HAP-1 (cell line): ENCODE data around the gene ZNHIT1.

Experiments
- DNase-seq, 2 experiments: peaks; one replicate each; pipeline ENCODE4 v3.0.0-alpha.2; 2016 to 2020; ENCODE audit warnings: low spot score in 2 of 2
- H3K27me3 ChIP-seq: fragments of 250-450 bp; sonication (Bioruptor Pico); 2 replicates; pipeline ENCODE4 v1.5.1; 2020; ENCODE audit warnings: low read depth, mild to moderate bottlenecking, moderate library complexity
- H3K36me3 ChIP-seq: fragments of 250-450 bp; sonication (Bioruptor Pico); replicated peaks from 2 replicates; pipeline ENCODE4 v1.5.1; 2020; ENCODE audit warnings: mild to moderate bottlenecking
- H3K4me1 ChIP-seq: fragments of 250-450 bp; sonication (Bioruptor Pico); 2 replicates; pipeline ENCODE4 v1.5.1; 2020; ENCODE audit warnings: mild to moderate bottlenecking
- H3K4me3 ChIP-seq: fragments of 250-450 bp; sonication (Bioruptor Pico); 2 replicates; pipeline ENCODE4 v1.5.1; 2020; ENCODE audit warnings: mild to moderate bottlenecking, moderate library complexity
- H3K9me3 ChIP-seq: fragments of 250-450 bp; sonication (Bioruptor Pico); 2 replicates; pipeline ENCODE4 v1.5.1; 2020; ENCODE audit warnings: mild to moderate bottlenecking, moderate library complexity
- in situ Hi-C: fragments of 300-500 bp; cut with MboI; formaldehyde crosslinking; loops from 3 replicates; pipeline ENCODE4 v1.14.3; 2020; ENCODE audit warnings: low sequenced_read_pairs, inconsistent platforms, mixed read lengths

Gene ZNHIT1

DNA sequence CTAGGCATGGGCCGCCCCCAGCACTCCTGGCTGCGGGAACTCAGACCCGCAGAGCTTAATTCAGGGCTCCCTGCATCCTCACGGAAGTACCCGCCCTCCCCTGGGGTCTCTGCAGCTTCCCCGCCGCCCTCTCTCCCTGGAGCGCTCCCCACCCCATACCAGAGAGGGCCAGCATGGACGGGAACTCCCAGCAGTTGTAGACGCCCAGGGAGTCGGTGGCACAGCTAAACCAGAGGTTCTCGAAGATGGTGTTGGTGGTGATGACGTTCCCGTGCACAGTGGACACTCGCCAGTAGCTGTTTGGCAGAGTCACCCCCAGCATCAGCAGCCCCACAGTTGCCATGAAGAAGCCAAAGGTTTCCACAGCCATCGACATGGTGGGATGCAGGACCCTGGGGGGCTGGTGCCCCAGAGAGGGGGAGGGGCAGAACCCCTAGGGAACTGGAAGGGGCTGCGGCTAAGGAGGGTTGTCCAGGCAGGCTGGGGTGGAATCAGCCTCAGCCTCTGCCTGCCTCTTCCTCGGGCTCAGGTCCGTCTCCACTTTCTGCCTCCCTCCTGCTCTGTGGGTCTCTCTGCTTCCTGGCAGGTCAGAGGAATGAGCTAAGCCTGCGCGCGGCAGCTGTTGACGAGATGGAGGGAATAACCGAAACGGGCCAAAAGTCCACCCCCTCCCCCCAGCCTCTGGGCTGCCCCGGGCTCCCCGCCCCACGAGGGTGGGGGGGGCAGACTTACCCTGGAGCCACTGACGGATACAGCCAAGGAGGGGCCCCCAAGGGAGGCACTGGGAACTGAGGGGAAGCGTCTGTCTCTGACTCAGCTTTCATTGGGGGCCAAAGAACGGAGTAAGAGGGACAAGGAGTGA is 19.5 kb downstream of the ZNHIT1 start, which contains the start of gene CLDN15:
Gene CLDN15, minus strand, starts transcription at position 597 of the 862 bp plus-strand sequence. Its CDS starts 221 bp downstream, at position 376.
- Histone ChIP-seq H3K36me3 (peaks cover 26% of the 10 kb centered on the region), H3K27me3 (no peaks in the 10 kb centered on the region), H3K4me1 (no peaks in the 10 kb centered on the region), H3K4me3 (no peak within 1 kb of the TSS), H3K9me3 (no peaks in the 10 kb centered on the region)
- in situ Hi-C loops, result no loop called here
- DNase-seq, result no peak

DNA sequence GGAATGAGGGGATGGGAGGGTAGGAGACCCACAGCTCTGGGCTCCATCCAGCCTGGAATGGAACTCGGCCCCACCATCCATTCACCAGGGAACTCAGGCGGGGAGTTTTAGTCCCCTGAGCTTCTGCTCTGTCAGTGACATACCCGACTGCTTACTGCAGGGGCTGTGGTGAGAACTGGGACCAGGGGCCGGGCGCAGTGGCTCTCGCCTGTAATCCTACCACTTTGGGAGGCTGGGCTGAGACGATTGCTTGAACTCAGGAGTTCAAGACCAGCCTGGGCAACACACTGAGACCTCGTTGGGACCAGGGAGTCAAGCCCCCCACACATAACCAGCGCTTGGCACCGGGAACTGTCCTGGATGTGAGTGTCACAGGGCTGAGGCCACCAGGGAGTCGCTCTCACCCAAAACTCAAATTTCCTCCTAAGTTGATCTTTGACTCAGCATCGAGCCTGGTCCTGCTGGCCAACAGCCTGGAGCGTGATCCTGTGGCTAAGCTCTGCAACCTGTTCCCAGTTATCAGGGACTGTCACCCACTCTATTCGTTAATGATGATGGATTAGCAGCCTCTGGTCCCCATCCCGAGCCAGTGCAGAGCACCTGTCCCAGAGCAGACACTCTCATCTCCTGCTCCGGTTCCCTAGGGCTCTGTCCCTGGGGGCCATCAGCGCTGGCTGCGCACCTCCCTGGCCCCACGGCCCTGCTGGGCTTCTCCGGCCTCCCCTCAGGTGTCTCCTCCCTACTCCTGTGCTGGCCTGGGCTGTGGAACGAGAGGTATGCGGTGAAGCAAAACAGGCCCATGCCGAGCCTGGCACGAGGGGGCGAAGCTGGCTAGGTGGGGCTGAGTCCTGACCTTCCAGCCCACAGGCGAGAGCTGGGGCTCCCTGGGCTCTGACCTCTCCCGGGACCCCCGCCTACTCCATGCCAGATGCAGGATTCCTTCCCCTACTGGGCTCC is 20.5 kb downstream of the ZNHIT1 start:
- H3K4me3 ChIP-seq, result no peak overlapping the region
- peaks cover 3% of the 10 kb centered on the region for H3K4me1 ChIP-seq
- in situ Hi-C loops, result no loop called here
- H3K36me3 ChIP-seq, result peaks cover 34% of the 10 kb centered on the region
- no peaks in the 10 kb centered on the region for H3K27me3 ChIP-seq
- no peak for DNase-seq
- H3K9me3 ChIP-seq, result no peaks in the 10 kb centered on the region

DNA sequence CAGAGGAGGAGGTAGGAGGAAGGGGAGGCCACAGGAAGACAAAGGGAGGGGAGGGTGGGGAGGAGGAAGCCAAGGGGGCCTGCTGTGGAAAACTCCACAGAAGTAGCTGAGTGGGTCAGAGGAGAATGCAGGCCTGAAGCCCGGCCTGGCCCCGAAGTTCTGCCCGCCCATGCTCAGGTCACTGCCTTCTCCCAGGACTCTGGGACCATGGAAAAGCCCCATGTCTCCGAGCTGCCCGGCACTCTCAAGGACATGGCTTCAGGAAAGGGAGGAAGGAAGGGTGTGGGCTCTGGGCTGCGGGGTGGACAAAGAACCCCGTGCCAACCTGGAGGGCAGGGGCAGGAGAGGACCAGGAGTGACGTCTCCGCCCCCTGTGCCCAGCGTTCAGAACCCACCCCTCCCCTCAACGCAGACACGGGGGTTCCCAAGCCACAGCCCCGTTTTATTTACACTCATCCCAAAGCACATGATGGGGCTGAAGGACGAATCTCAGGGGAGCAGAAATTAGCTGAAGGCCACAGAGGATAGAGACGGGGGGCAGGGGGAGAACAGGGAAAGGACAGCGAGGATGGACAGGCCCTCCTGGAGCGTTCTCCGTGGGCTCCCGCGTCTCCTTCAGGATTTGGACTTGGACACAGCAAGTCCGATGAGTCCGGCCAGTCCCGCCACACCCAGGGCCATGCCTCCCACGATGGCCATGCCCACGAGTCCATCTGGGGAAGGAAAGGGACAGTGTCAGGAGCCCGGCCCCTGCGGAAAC is 21.4 kb downstream of the ZNHIT1 start:
- Histone ChIP-seq H3K9me3 (no peaks in the 10 kb centered on the region), H3K27me3 (no peaks in the 10 kb centered on the region), H3K36me3 (peaks cover 34% of the 10 kb centered on the region), H3K4me3 (no peak overlapping the region), H3K4me1 (peaks cover 8% of the 10 kb centered on the region)
- no peak for DNase-seq
- in situ Hi-C loops, result no loop called here

DNA sequence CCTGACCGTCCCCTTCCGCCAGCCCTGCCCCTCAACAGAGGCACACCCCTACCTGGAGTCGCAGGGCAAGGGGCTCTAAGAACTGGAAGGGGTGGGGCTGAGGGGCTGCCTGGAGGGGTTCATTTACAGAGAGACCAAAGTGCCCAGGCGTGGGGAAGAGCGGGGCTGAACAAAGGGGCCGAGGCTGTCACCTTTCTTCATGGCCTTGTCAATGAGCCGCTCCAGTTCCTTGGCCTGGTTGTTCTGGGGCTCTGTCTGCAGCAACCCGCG is 21.9 kb downstream of the ZNHIT1 start:
- no peaks in the 10 kb centered on the region for H3K27me3 ChIP-seq

DNA sequence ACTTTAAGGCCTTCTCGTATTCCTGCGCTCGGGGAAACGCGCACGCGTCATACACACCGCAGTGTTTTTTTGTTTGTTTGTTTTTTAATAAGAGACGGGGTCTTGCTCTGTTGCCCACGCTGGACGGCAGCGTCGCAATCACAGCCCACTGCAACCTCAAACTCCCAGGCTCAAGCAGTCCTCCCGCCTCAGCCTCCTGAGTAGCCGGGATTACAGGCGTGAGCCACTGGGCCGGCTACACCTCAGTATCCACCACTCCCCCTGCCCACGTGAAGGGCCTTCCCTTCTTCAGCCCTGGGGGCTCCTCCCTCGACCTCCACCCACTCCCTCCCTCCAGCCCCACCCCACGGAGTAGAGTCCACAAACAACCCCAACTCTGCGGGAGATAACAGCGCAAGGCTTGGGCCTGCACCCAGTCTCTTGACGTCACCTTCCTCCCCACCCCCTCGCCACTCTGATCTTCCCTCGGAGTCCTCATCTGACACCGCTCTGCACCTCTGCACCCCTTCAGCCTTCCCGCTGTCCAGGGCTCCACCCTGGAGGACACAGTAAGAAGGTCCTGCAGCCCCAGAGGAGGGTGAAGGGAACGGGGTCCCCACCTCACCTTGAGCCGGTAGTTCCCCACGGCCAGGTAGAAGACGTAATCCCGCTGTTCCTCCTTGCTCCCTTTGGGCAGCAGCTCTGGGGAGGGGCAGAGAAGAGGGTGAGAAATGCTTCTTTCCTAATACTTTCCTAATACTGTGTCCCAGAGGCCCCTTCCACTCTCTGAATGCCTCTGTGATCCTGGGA is 22.5 kb downstream of the ZNHIT1 start:
- no peak overlapping the region for H3K4me3 ChIP-seq
- in situ Hi-C loops, result no loop called here

More for the DNA sequence above, 21.9 kb downstream of the ZNHIT1 start:
- H3K4me1 ChIP-seq, result peaks cover 8% of the 10 kb centered on the region
- peaks cover 37% of the 10 kb centered on the region for H3K36me3 ChIP-seq
- H3K4me3 ChIP-seq, result no peak overlapping the region
- no peak for DNase-seq
- in situ Hi-C loops, result no loop called here
- no peaks in the 10 kb centered on the region for H3K9me3 ChIP-seq

DNA sequence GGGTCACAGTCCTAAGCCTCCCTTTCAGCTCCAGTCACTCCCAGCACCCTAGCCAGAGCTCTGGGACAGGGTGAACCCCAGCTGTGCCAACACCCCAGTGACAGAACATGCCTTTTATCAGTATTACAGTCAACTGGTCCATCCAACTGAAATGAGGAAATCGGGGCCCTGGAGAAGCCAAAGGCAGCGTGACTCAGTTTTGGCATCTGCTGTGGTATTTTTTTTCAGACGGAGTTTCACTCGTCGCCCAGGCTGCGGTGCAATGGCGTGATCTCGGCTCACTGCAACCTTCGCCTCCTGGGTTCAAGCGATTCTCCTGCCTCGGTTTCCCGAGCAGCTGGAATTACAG is 23.0 kb downstream of the ZNHIT1 start:
- Histone ChIP-seq H3K4me3 (no peak overlapping the region), H3K36me3 (peaks cover 41% of the 10 kb centered on the region), H3K27me3 (no peaks in the 10 kb centered on the region), H3K9me3 (no peaks in the 10 kb centered on the region), H3K4me1 (peaks cover 14% of the 10 kb centered on the region)
- in situ Hi-C loops, result no loop called here
- no peak for DNase-seq

More for the DNA sequence above, 22.5 kb downstream of the ZNHIT1 start:
- Histone ChIP-seq H3K9me3 (no peaks in the 10 kb centered on the region), H3K27me3 (no peaks in the 10 kb centered on the region), H3K4me1 (peaks cover 12% of the 10 kb centered on the region), H3K36me3 (peaks cover 39% of the 10 kb centered on the region)
- no peak for DNase-seq

DNA sequence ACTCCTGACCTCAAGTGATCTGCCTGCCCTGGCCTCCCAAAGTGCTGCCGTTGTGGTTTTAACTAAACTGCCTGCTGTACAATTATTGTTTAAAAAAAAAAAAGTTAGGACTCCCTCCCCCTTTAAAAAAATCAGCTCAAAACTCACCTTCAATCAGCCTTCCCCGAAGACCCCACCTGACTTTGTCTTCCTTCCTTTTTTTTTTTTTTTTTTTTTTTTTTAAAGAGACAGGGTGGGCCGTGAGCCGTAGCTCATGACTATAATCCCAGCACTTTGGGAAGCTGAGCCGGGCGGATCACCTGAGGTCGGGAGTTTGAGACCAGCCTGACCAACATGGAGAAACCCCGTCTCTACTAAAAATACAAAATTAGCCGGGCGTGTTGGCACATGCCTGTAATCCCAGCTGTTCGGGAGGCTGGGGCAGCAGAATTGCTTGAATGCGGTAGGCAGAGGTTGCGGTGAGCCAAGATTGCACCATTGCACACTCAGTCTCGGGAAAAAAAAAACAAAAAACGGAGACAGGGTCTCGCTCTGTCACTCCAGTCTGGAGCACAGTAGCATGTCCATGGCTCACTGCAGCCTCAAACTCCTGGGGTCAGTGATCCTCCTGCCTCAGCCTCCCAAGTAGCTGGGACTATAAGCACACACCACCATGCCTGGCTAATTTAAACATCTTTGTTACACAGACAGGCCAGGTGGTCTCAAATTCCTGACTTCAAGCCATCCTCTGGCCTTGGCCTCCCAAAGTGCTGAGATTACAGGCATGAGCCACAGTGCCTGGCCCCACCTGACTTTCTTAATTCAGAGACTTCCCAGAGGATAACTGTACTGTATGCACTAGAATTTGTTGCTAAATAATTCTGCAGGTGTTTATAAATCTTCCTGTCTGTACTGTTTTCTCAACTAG is 23.7 kb downstream of the ZNHIT1 start:
- H3K9me3 ChIP-seq, result no peaks in the 10 kb centered on the region
- no peak for DNase-seq
- H3K36me3 ChIP-seq, result peaks cover 41% of the 10 kb centered on the region
- H3K4me3 ChIP-seq, result no peak overlapping the region
- peaks cover 14% of the 10 kb centered on the region for H3K4me1 ChIP-seq
- in situ Hi-C loops, result no loop called here
- no peaks in the 10 kb centered on the region for H3K27me3 ChIP-seq

DNA sequence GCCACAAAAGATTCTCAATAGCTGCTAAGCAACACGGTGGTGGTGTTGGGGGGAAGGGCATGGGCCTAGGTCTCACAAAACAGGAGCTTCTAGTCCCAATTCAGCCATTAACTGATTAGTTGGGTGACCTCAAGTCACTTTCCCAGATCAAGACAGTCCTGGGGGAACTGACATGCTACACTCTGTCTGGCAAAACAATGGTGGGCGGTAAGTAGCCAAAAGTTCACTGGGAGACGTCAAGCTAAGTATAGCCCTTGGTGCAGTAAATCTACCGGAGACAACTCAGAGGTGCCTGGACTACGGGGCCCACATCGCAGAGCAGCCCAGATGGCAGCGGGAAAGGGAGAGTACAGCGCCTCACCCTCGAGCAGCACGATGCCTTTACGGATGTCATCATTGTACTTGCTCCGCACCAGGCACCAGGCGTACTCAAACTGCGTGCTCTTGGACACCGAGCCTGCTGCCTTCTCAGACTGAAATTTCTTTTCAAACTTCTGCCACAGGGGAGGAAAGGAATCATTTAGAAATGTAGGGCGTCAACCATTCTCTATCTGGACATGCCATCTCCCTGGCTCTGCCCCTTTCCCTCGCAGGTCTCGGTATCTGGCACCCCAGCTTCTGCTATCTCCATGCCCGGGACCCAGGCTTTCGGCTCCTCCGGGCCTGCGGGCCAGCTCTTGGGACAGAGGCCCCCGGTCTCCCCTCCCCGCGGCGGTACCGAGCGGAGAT is 25.8 kb downstream of the ZNHIT1 start:
- H3K4me1 ChIP-seq, result peaks cover 14% of the 10 kb centered on the region
- in situ Hi-C loops, result no loop called here
- H3K9me3 ChIP-seq, result no peaks in the 10 kb centered on the region
- peak overlapping the region; percentile 89 for H3K4me3 ChIP-seq
- peak in 1 of 2 experiments; percentile 18 for DNase-seq
- H3K27me3 ChIP-seq, result no peaks in the 10 kb centered on the region
- H3K36me3 ChIP-seq, result peaks cover 40% of the 10 kb centered on the region

DNA sequence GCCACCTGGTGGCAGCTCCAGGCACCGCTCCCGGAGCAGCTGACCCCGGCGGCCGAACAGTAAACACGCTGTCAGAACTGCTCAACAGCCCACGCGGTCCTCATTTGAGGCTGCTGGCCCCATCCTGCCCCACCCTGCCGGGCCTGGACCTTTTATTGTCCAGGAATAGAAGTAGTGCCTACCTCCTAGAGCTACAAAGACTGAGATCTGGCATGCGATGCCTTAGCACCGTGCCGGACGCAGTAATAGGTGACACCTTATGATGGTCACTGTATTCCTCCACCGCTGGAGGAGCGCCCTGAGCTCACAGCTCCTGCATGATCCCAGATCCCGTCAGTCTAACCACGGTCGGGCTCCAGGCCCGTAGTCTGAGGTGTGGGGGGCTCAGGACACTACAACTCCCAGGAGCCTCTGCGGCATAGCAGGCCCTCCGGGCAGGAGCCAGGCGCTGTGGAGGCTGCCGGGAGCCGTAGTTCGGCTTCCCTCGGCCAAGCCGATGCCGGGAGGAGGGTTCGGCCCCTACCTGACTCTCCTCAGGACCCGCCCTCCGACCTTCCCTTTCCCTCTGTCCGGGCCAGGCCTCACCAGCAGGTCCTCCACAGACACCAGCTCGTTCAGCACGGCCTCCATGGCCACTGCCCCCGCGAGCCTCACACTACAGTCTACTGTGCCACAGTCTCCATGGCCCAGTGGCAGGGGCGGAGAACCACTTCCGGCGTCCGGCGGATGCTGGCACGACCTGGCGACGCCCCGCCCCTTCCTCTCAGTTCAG is 26.6 kb downstream of the ZNHIT1 start, which contains the start of gene FIS1:
Gene FIS1, minus strand, starts transcription at position 707 of the 772 bp plus-strand sequence. Its CDS starts 77 bp downstream, at position 630.
- Histone ChIP-seq H3K9me3 (no peaks in the 10 kb centered on the region), H3K27me3 (no peaks in the 10 kb centered on the region), H3K36me3 (peaks cover 35% of the 10 kb centered on the region), H3K4me1 (peaks cover 14% of the 10 kb centered on the region), H3K4me3 (peak within 1 kb of the TSS; percentile 89)
- peak; percentile 89 to 97 for DNase-seq
- in situ Hi-C loops, result no loop called here

DNA sequence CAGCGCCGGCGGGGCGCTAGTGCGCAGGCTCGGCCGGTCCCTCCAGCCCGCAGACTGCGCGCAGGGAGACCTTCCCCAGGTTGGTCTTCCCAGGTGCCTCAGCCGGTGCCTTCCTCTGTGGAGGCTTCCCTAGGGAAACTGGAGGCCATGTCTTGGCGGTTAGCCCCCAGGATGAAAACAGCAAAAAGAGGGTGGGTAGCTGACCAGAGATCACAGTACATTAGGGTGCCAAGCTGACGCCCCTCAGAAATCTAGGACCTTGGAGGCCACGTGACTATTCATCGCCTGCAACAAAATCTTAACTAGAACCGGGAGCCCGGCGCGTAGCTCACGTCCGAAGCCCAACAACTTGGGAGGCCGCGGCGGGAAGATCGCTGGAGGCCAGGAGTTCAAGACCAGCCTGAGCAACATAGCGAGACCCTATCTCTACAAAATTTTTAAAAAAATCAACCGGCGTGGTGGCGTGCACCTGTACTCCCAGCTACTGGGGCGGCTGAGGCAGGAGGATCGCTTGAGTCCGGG is 27.2 kb downstream of the ZNHIT1 start:
- peaks cover 14% of the 10 kb centered on the region for H3K4me1 ChIP-seq
- no peak for DNase-seq
- peaks cover 29% of the 10 kb centered on the region for H3K36me3 ChIP-seq
- H3K9me3 ChIP-seq, result no peaks in the 10 kb centered on the region
- H3K27me3 ChIP-seq, result no peaks in the 10 kb centered on the region
- in situ Hi-C loops, result no loop called here
- peak overlapping the region; percentile 89 for H3K4me3 ChIP-seq

DNA sequence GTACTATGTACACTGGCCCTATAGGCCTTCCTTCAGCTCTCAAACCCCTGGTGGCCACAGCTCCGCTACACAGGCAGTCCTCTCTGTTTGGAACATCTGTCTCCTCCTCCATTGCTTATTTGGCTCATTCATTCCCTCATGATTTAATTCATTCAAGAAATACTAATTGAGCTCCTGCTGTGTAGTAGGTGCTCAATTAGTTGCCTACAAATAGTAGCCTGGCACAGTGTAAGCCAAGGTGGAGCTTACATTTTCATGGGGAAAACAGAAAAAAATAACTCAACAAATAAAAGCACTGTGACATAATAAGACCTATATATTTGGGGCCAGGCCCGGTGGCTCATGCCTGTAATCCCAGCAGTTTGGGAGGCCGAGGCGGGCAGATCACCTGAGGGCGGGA is 30.3 kb downstream of the ZNHIT1 start:
- in situ Hi-C loops, result no loop called here
- Histone ChIP-seq H3K4me3 (no peak overlapping the region), H3K9me3 (no peaks in the 10 kb centered on the region), H3K36me3 (peaks cover 18% of the 10 kb centered on the region), H3K27me3 (no peaks in the 10 kb centered on the region), H3K4me1 (peaks cover 17% of the 10 kb centered on the region)
- no peak for DNase-seq
